GM23338 (cell line): ENCODE data around the gene TTC28. TPM values are rescaled to one million over a fixed set of nuclear protein-coding genes. Genes with fewer than 3 reads are reported as not detected.

ENCODE experiments used
- ATAC-seq: fragments of 200-7000 bp; cut with Tn5 transposase; 3 replicates; pipeline ENCODE4 v1.9.1; 2020
- DNase-seq: peaks from one replicate; pipeline ENCODE4 v3.0.0-alpha.2; 2015; ENCODE audit warnings: low spot score
- H2AFZ ChIP-seq: fragments of 200-600 bp; sonication (generic); 2 replicates; pipeline ENCODE4 v1.8.0; 2016; ENCODE audit warnings: antibody characterized with exemption, mild to moderate bottlenecking, moderate library complexity
- H3F3A ChIP-seq: fragments of 200-600 bp; sonication (generic); replicated peaks from 2 replicates; pipeline ENCODE4 v1.8.0; 2017; ENCODE audit warnings: antibody characterized with exemption, mixed run types, low read depth
- H3K27ac ChIP-seq: fragments of 200-600 bp; sonication (generic); 2 replicates; pipeline ENCODE4 v1.6.1; 2016; ENCODE audit warnings: low read depth
- H3K27me3 ChIP-seq: fragments of 200-600 bp; sonication (generic); 2 replicates; pipeline ENCODE4 v1.8.0; 2016; ENCODE audit warnings: mild to moderate bottlenecking, mixed run types, moderate library complexity; ENCODE audit not compliant: insufficient read depth
- H3K36me3 ChIP-seq: fragments of 200-600 bp; sonication (generic); 2 replicates; pipeline ENCODE4 v1.8.0; 2016; ENCODE audit warnings: mild to moderate bottlenecking; ENCODE audit not compliant: insufficient read depth
- H3K4me1 ChIP-seq: fragments of 200-600 bp; sonication (generic); 2 replicates; pipeline ENCODE4 v1.8.0; 2016; ENCODE audit warnings: mild to moderate bottlenecking, moderate library complexity; ENCODE audit not compliant: insufficient read depth
- H3K4me2 ChIP-seq: fragments of 200-600 bp; sonication (generic); 2 replicates; pipeline ENCODE4 v1.7.1; 2017; ENCODE audit warnings: mixed run types
- H3K4me3 ChIP-seq: fragments of 200-600 bp; sonication (generic); 2 replicates; pipeline ENCODE4 v1.6.1; 2016; ENCODE audit warnings: mixed run types
- H3K79me2 ChIP-seq: fragments of 200-600 bp; sonication (generic); replicated peaks from 2 replicates; pipeline ENCODE4 v1.8.0; 2017; ENCODE audit warnings: mild to moderate bottlenecking; ENCODE audit not compliant: insufficient read depth
- H3K9me2 ChIP-seq: fragments of 200-600 bp; sonication (generic); 2 replicates; pipeline ENCODE4 v1.8.0; 2017; ENCODE audit not compliant: insufficient read depth
- H4K20me1 ChIP-seq: fragments of 200-600 bp; sonication (generic); replicated peaks from 2 replicates; pipeline ENCODE4 v1.8.0; 2017; ENCODE audit warnings: mild to moderate bottlenecking; ENCODE audit not compliant: insufficient read depth
- H3K27ac Mint-ChIP-seq: 2 replicates; pipeline ENCODE4 v1.8.0; 2020; ENCODE audit warnings: inconsistent platforms, mild to moderate bottlenecking, moderate library complexity, mixed read lengths
- H3K27me3 Mint-ChIP-seq: 3 replicates; pipeline ENCODE4 v1.8.0; 2022; ENCODE audit warnings: low read depth, mild to moderate bottlenecking, moderate library complexity, mixed read lengths, inconsistent platforms; ENCODE audit not compliant: insufficient read depth, poor library complexity
- H3K36me3 Mint-ChIP-seq: 3 replicates; pipeline ENCODE4 v1.8.0; 2021; ENCODE audit warnings: low read depth, mild to moderate bottlenecking, inconsistent platforms, moderate library complexity, mixed read lengths
- H3K4me1 Mint-ChIP-seq: 3 replicates; pipeline ENCODE4 v1.8.0; 2020; ENCODE audit warnings: mild to moderate bottlenecking, inconsistent platforms, mixed read lengths
- H3K4me3 Mint-ChIP-seq: 3 replicates; pipeline ENCODE4 v1.8.0; 2021; ENCODE audit warnings: moderate library complexity, mild to moderate bottlenecking, inconsistent platforms, mixed read lengths
- H3K9me3 Mint-ChIP-seq: 3 replicates; pipeline ENCODE4 v1.8.0; 2020; ENCODE audit warnings: moderate library complexity, mild to moderate bottlenecking, inconsistent platforms, mixed read lengths
- CREB1 ChIP-seq: fragments of 250-450 bp; sonication (Bioruptor Pico); IDR thresholded peaks from 2 replicates; pipeline ENCODE4 v1.5.0; 2020; ENCODE audit warnings: low read depth, mild to moderate bottlenecking, moderate library complexity
- CTCF ChIP-seq, 2 experiments: fragments of 200-600 bp in 1 of 2; sonication (generic) in 1 of 2; conservative IDR thresholded peaks; 2 replicates each; pipeline versions ENCODE4 v1.5.1 to v1.6.1; 2016 to 2017; ENCODE audit warnings: antibody characterized with exemption in 2 of 2, low read depth in 2 of 2, mild to moderate bottlenecking in 2 of 2, moderate library complexity in 1 of 2
- ETS1 ChIP-seq: IDR thresholded peaks from 2 replicates; pipeline ENCODE4 v1.6.1; 2016; ENCODE audit warnings: antibody characterized with exemption
- EZH2 ChIP-seq: fragments of 200-600 bp; sonication (generic); IDR thresholded peaks from one replicate; pipeline ENCODE4 v1.8.0; 2017; ENCODE audit warnings: antibody characterized with exemption, mild to moderate bottlenecking, low read depth; ENCODE audit not compliant: unreplicated experiment
- EZH2phosphoT487 ChIP-seq: fragments of 200-600 bp; sonication (generic); IDR thresholded peaks from one replicate; pipeline ENCODE4 v1.8.1; 2018; ENCODE audit warnings: antibody characterized with exemption; ENCODE audit not compliant: unreplicated experiment
- JUNB ChIP-seq: IDR thresholded peaks from one replicate; pipeline ENCODE4 v1.6.1; 2016; ENCODE audit warnings: antibody characterized with exemption; ENCODE audit not compliant: unreplicated experiment
- NANOG ChIP-seq: IDR thresholded peaks from 2 replicates; pipeline ENCODE4 v1.6.1; 2016; ENCODE audit warnings: antibody characterized with exemption, borderline replicate concordance
- POLR2AphosphoS5 ChIP-seq: IDR thresholded peaks from 2 replicates; pipeline ENCODE4 v1.6.1; 2016; ENCODE audit warnings: antibody characterized with exemption, low read depth
- REST ChIP-seq: IDR thresholded peaks from one replicate; pipeline ENCODE4 v1.6.1; 2018; ENCODE audit warnings: antibody characterized with exemption; ENCODE audit not compliant: unreplicated experiment
- STAT1 ChIP-seq: IDR thresholded peaks from one replicate; pipeline ENCODE4 v1.6.1; 2016; ENCODE audit warnings: antibody characterized with exemption; ENCODE audit not compliant: unreplicated experiment
- ZNF114 ChIP-seq: fragments of 250-450 bp; sonication (Bioruptor Pico); IDR thresholded peaks from 2 replicates; pipeline ENCODE4 v1.5.0; 2020; ENCODE audit warnings: mild to moderate bottlenecking, moderate library complexity
- ZNF331 ChIP-seq: fragments of 250-450 bp; sonication (Bioruptor Pico); IDR thresholded peaks from 2 replicates; pipeline ENCODE4 v1.5.0; 2020; ENCODE audit warnings: low read depth, mild to moderate bottlenecking, moderate library complexity
- ZNF462 ChIP-seq: fragments of 250-450 bp; sonication (Bioruptor Pico); IDR thresholded peaks from 2 replicates; pipeline ENCODE4 v1.5.0; 2020; ENCODE audit warnings: mild to moderate bottlenecking, moderate library complexity
- polyA plus RNA-seq: library from polyadenylated mRNA; unstranded; fragments of >200 nt; fragmentation: Nextera tagmentation; extraction: Ambion mirVana; gene quantifications from 2 replicates; pipeline ENCODE4 v1.2.1, GENCODE V29; 2016
- total RNA-seq: library from RNA; depleted of rRNA; stranded (reverse); fragments of >200 nt; shearing (Covaris generic); gene quantifications from 2 replicates; pipeline ENCODE4 v1.2.3, GENCODE V29; 2014

Gene TTC28
- total and polyA plus RNA-seq, 2 experiments from 2014 or later = 4.5 to 16.1 TPM

- Mint-ChIP-seq H3K27me3 (no peaks in the 10 kb centered on the region), H3K9me3 (no peaks in the 10 kb centered on the region), H3K4me1 (peaks cover 21% of the 10 kb centered on the region), H3K4me3 (no peak overlapping the region), H3K27ac (peak overlapping the region; percentile 24; the same call in 1 of the 2 replicates), H3K36me3 (no peaks in the 10 kb centered on the region)
- Histone ChIP-seq H3K27me3 (no peaks in the 10 kb centered on the region), H3K79me2 (no peaks in the 10 kb centered on the region), H4K20me1 (no peaks in the 10 kb centered on the region), H3F3A (no peaks in the 10 kb centered on the region), H3K4me1 (peaks cover 25% of the 10 kb centered on the region), H2AFZ (no peak overlapping the region), H3K4me2 (0 out of 2 replicates have a peak overlapping the region, but pooled peaks have one; percentile 1), H3K36me3 (no peaks in the 10 kb centered on the region), H3K4me3 (no peak overlapping the region), H3K9me2 (no peaks in the 10 kb centered on the region), H3K27ac (no peak overlapping the region)
- ATAC-seq (no peak; the same call in 1 of the 3 replicates), DNase-seq (no peak)
- no peak for TF ChIP-seq ZNF462 (CRISPR knock-in tag)
- TF ChIP-seq ZNF114 (CRISPR knock-in tag) = no peak
- no peak for TF ChIP-seq NANOG
- no peak for TF ChIP-seq STAT1
- no peak for TF ChIP-seq EZH2
- no peak for TF ChIP-seq CREB1 (CRISPR knock-in tag)
- no peak for TF ChIP-seq POLR2AphosphoS5
- no peak for TF ChIP-seq CTCF (conservative IDR thresholded peaks at IDR 0.05; ENCODE audit: low read depth in 2 of 2)
- no peak for TF ChIP-seq EZH2phosphoT487
- TF ChIP-seq ETS1 = no peak
- TF ChIP-seq JUNB = no peak
- TF ChIP-seq REST = no peak
- no peak for TF ChIP-seq ZNF331 (CRISPR knock-in tag)
Observed at GRCh38 chr22:28448625-28449024, 231.0 kb downstream of the TTC28 start.
